Hepatocyte (in vitro differentiated cells): ENCODE measurements around the gene GOLGA1.

Source experiments
- EZH2phosphoT487 ChIP-seq: fragments of 200-600 bp; sonication (generic); IDR thresholded peaks from one replicate; pipeline ENCODE4 v1.6.1; 2018; ENCODE audit warnings: antibody characterized with exemption, mild to moderate bottlenecking, low read depth, moderate library complexity; ENCODE audit not compliant: unreplicated experiment, severe bottlenecking
- TF ChIP-seq, protein P1 (sequence below): fragments of 200-600 bp; sonication (generic); IDR thresholded peaks from 2 replicates; pipeline ENCODE4 v1.5.1; 2016; ENCODE audit warnings: antibody characterized with exemption, mild to moderate bottlenecking; ENCODE audit not compliant: poor library complexity

GRCh38 chr9:124852121-124852828 lies 88.6 kb downstream of the GOLGA1 start:
- TF ChIP-seq, protein P1, sequence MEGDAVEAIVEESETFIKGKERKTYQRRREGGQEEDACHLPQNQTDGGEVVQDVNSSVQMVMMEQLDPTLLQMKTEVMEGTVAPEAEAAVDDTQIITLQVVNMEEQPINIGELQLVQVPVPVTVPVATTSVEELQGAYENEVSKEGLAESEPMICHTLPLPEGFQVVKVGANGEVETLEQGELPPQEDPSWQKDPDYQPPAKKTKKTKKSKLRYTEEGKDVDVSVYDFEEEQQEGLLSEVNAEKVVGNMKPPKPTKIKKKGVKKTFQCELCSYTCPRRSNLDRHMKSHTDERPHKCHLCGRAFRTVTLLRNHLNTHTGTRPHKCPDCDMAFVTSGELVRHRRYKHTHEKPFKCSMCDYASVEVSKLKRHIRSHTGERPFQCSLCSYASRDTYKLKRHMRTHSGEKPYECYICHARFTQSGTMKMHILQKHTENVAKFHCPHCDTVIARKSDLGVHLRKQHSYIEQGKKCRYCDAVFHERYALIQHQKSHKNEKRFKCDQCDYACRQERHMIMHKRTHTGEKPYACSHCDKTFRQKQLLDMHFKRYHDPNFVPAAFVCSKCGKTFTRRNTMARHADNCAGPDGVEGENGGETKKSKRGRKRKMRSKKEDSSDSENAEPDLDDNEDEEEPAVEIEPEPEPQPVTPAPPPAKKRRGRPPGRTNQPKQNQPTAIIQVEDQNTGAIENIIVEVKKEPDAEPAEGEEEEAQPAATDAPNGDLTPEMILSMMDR = no peak
- no peak for TF ChIP-seq EZH2phosphoT487
